Ascending aorta (tissue), 2 donors: ENCODE data around the gene MYOCD. TPM values are rescaled to one million over a fixed set of nuclear protein-coding genes. Genes with fewer than 3 reads are reported as not detected.

Source experiments
- DNase-seq, 2 donors: peaks; one replicate each; pipeline ENCODE4 v3.0.0-alpha.2; 2019; ENCODE audit warnings: low spot score in 2 of 2
- H3K27ac ChIP-seq, 2 donors: fragments of 200-600 bp; sonication (generic); one replicate each; pipeline ENCODE4 v1.5.1; 2016 to 2017; ENCODE audit warnings: mild to moderate bottlenecking in 1 of 2
- H3K27me3 ChIP-seq: fragments of 200-600 bp; sonication (generic); one replicate; pipeline ENCODE4 v1.5.1; 2017
- H3K36me3 ChIP-seq, 2 donors: fragments of 200-600 bp; sonication (generic); one replicate each; pipeline ENCODE4 v1.5.1; 2016
- H3K4me1 ChIP-seq, 2 donors: fragments of 200-600 bp; sonication (generic); one replicate each; pipeline ENCODE4 v1.5.1; 2016 to 2017; ENCODE audit warnings: mild to moderate bottlenecking in 1 of 2
- H3K4me3 ChIP-seq, 2 donors: fragments of 200-600 bp; sonication (generic); one replicate each; pipeline ENCODE4 v1.5.1; 2016 to 2017; ENCODE audit warnings: mild to moderate bottlenecking in 1 of 2
- H3K9me3 ChIP-seq, 2 donors: fragments of 200-600 bp; sonication (generic); one replicate each; pipeline ENCODE4 v1.5.1; 2016
- intact Hi-C: fragments of 100-400 bp; cut with DNase I; formaldehyde crosslinking; loops from one replicate; pipeline ENCODE4 v1.15.1; 2023
- total RNA-seq: library from RNA; depleted of rRNA; stranded (reverse); fragments of >200 nt; gene quantifications from one replicate; pipeline ENCODE4 v1.1.0, GENCODE V29; 2016
- TF ChIP-seq, protein P1 (sequence below), 3 experiments: fragments of 200-600 bp in 2 of 3; fragments of 450-650 bp in 1 of 3; sonication (generic) in 2 of 3; IDR thresholded peaks; one replicate each; pipeline ENCODE4 v1.5.1; 2016 to 2019; ENCODE audit warnings: antibody characterized with exemption in 3 of 3, mild to moderate bottlenecking in 1 of 3, moderate library complexity in 1 of 3

Gene MYOCD
- total RNA-seq, 1 donor from 2014 or later = 153 TPM

DNA sequence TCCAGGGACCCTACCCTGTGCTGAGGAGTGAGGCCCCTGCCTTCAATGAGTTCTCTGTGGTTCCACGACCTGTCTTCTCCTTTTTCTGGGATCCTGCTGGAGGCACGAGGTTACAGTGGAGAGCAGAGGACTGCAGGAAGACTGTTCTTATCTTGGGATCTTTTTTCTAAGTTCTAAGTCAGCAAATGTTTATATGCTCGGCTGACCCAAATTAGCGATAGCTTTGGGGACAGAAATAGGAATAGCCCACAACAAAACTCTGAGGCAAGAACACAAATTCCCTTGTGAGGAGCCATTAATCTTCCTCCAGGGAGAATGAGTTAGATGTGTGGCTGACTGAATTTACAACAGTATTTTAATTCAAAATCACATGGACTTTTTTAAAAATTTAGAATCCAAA, 46.7 kb downstream of the MYOCD start:
- H3K9me3 ChIP-seq = no peaks in the 10 kb centered on the region
- peaks cover 4 to 20% of the 10 kb centered on the region in 2 donors for H3K4me1 ChIP-seq
- H3K27me3 ChIP-seq = no peaks in the 10 kb centered on the region
- H3K36me3 ChIP-seq = peaks cover 23 to 43% of the 10 kb centered on the region in 2 donors
- intact Hi-C loops = no loop called here
- DNase-seq = no peak
- H3K4me3 ChIP-seq = no peak overlapping the region
- TF ChIP-seq, protein P1, sequence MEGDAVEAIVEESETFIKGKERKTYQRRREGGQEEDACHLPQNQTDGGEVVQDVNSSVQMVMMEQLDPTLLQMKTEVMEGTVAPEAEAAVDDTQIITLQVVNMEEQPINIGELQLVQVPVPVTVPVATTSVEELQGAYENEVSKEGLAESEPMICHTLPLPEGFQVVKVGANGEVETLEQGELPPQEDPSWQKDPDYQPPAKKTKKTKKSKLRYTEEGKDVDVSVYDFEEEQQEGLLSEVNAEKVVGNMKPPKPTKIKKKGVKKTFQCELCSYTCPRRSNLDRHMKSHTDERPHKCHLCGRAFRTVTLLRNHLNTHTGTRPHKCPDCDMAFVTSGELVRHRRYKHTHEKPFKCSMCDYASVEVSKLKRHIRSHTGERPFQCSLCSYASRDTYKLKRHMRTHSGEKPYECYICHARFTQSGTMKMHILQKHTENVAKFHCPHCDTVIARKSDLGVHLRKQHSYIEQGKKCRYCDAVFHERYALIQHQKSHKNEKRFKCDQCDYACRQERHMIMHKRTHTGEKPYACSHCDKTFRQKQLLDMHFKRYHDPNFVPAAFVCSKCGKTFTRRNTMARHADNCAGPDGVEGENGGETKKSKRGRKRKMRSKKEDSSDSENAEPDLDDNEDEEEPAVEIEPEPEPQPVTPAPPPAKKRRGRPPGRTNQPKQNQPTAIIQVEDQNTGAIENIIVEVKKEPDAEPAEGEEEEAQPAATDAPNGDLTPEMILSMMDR (IDR thresholded peaks at IDR 0.05) = no peak
- H3K27ac ChIP-seq = peak overlapping the region; percentile 54 to 58

DNA sequence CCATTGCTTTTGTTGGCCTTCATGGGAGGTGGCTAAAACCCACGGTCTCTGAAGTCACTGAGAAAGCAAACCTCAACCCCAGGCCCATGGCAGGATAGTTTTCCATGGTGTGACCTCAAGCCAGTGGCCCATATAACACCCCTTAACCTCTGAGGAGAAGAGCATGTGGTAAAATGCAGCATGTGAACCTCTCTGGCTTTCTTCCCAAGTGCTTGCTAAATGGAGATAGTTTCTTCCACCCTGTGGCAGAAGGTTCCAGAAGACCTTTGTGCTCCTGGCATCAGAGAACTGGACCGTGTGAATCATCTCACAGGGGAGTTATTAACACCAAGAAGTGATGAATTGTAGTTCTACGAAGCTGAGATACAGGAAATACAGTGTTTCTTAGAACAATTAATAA, 47.3 kb downstream of the MYOCD start:
- intact Hi-C loops = no loop called here
- H3K36me3 ChIP-seq = peaks cover 28 to 49% of the 10 kb centered on the region in 2 donors
- DNase-seq = no peak
- peak overlapping the region; percentile 54 to 58 for H3K27ac ChIP-seq
- no peak overlapping the region for H3K4me3 ChIP-seq
- H3K4me1 ChIP-seq = peaks cover 6 to 20% of the 10 kb centered on the region in 2 donors
- H3K27me3 ChIP-seq = no peaks in the 10 kb centered on the region
- no peaks in the 10 kb centered on the region for H3K9me3 ChIP-seq
- TF ChIP-seq, protein P1 (IDR thresholded peaks at IDR 0.05) = no peak

GRCh38 chr17:12719948-12720347, 54.3 kb downstream of the MYOCD start:
- no peak for DNase-seq
- H3K36me3 ChIP-seq = peaks cover 20 to 75% of the 10 kb centered on the region in 2 donors
- TF ChIP-seq, protein P1 (IDR thresholded peaks at IDR 0.05) = no peak
- H3K27me3 ChIP-seq = no peaks in the 10 kb centered on the region
- peaks cover 0 to 2% of the 10 kb centered on the region in 2 donors for H3K4me1 ChIP-seq
- no peaks in the 10 kb centered on the region for H3K9me3 ChIP-seq
- no peak overlapping the region for H3K4me3 ChIP-seq
- H3K27ac ChIP-seq = no peak overlapping the region
- intact Hi-C loops = no loop called here

DNA sequence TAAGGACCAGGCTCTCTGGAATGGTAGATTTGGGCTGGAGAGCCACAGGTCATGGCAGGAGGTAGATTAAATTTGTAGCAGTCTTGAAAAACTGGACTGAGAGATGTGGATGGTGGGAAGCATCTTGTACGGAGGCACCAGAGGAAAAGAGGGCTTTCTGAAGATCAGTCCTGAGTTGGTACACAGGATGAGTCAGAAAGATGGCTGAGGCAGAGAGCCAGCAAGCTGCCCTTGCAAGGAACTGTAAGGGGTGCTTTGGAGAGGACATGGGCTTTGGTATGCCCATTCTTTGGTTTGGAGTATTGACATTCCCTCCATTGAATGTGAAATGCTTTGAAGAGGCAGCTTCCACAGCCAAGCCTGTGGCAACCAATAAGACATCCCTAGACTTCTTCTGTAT, 55.9 kb downstream of the MYOCD start:
- TF ChIP-seq, protein P1 (IDR thresholded peaks at IDR 0.05) = no peak
- intact Hi-C loops = no loop called here
- peaks cover 11 to 64% of the 10 kb centered on the region in 2 donors for H3K36me3 ChIP-seq
- no peaks in the 10 kb centered on the region for H3K27me3 ChIP-seq
- no peak for DNase-seq
- peak overlapping the region; percentile 41 to 47 for H3K27ac ChIP-seq
- peaks cover 0 to 2% of the 10 kb centered on the region in 2 donors for H3K4me1 ChIP-seq
- no peak overlapping the region for H3K4me3 ChIP-seq
- H3K9me3 ChIP-seq = no peaks in the 10 kb centered on the region

GRCh38 chr17:12722282-12722681, 56.6 kb downstream of the MYOCD start:
- H3K4me1 ChIP-seq = peaks cover 0 to 2% of the 10 kb centered on the region in 2 donors
- no peak overlapping the region for H3K4me3 ChIP-seq
- TF ChIP-seq, protein P1 (IDR thresholded peaks at IDR 0.05) = no peak
- intact Hi-C loops = no loop called here
- no peaks in the 10 kb centered on the region for H3K27me3 ChIP-seq
- peak overlapping the region in 1 of 2 donors; percentile 47 for H3K27ac ChIP-seq
- H3K9me3 ChIP-seq = no peaks in the 10 kb centered on the region
- H3K36me3 ChIP-seq = peaks cover 7 to 57% of the 10 kb centered on the region in 2 donors
- no peak for DNase-seq

GRCh38 chr17:12726131-12726530, 60.4 kb downstream of the MYOCD start:
- no peak for DNase-seq
- peak overlapping the region in 1 of 2 donors; percentile 24 for H3K27ac ChIP-seq
- H3K4me3 ChIP-seq = no peak overlapping the region
- no peaks in the 10 kb centered on the region for H3K9me3 ChIP-seq
- H3K27me3 ChIP-seq = no peaks in the 10 kb centered on the region
- peaks cover 0 to 29% of the 10 kb centered on the region in 2 donors for H3K36me3 ChIP-seq
- intact Hi-C loops = loop anchor here (5.0 kb wide), 1 partner anchor 99 kb away; no protein-coding TSS in a partner anchor
- peaks cover 0 to 24% of the 10 kb centered on the region in 2 donors for H3K4me1 ChIP-seq
- TF ChIP-seq, protein P1 (IDR thresholded peaks at IDR 0.05) = no peak
